DOHH2 (cell line): ENCODE measurements around the gene RGR.

Source experiments
- H3F3A ChIP-seq: fragments of 200-600 bp; sonication (generic), shearing (Covaris generic); 2 replicates; pipeline ENCODE4 v1.6.0; 2016; ENCODE audit warnings: antibody characterized with exemption, mild to moderate bottlenecking; ENCODE audit not compliant: control insufficient read depth, insufficient read depth
- H3K27ac ChIP-seq: fragments of 200-600 bp; sonication (generic); 2 replicates; pipeline ENCODE4 v1.5.1; 2014; ENCODE audit warnings: low read depth, mild to moderate bottlenecking, low read length, moderate library complexity
- H3K27me3 ChIP-seq: fragments of 200-600 bp; sonication (generic); 2 replicates; pipeline ENCODE4 v1.6.1; 2014; ENCODE audit warnings: mild to moderate bottlenecking, low read length, mixed read lengths; ENCODE audit not compliant: control insufficient read depth
- H3K36me3 ChIP-seq: fragments of 200-600 bp; sonication (generic); 2 replicates; pipeline ENCODE4 v1.6.1; 2014; ENCODE audit warnings: mild to moderate bottlenecking, low read length, moderate library complexity, mixed read lengths; ENCODE audit not compliant: control insufficient read depth
- H3K4me1 ChIP-seq: fragments of 200-600 bp; sonication (generic); 2 replicates; pipeline ENCODE4 v1.6.1; 2014; ENCODE audit warnings: mild to moderate bottlenecking, low read length, mixed read lengths; ENCODE audit not compliant: control insufficient read depth
- H3K4me2 ChIP-seq: fragments of 200-600 bp; sonication (generic); 2 replicates; pipeline ENCODE4 v1.6.0; 2014; ENCODE audit warnings: mild to moderate bottlenecking, low read length, moderate library complexity
- H3K4me3 ChIP-seq: fragments of 200-600 bp; sonication (generic); 2 replicates; pipeline ENCODE4 v1.5.1; 2014; ENCODE audit warnings: mild to moderate bottlenecking, low read length, mixed read lengths
- H3K79me2 ChIP-seq: fragments of 200-600 bp; sonication (generic); 2 replicates; pipeline ENCODE4 v1.6.1; 2014; ENCODE audit warnings: mild to moderate bottlenecking, low read length, mixed read lengths; ENCODE audit not compliant: control insufficient read depth
- H3K9me2 ChIP-seq: fragments of 200-600 bp; sonication (generic); replicated peaks from 2 replicates; pipeline ENCODE4 v1.6.1; 2014; ENCODE audit warnings: mild to moderate bottlenecking, low read length, mixed read lengths; ENCODE audit not compliant: control insufficient read depth
- H3K9me3 ChIP-seq: fragments of 200-600 bp; sonication (generic); 2 replicates; pipeline ENCODE4 v1.6.1; 2014; ENCODE audit warnings: antibody characterized with exemption, low read length, mixed read lengths; ENCODE audit not compliant: control insufficient read depth, insufficient read depth
- H4K20me1 ChIP-seq: fragments of 200-600 bp; sonication (generic); 2 replicates; pipeline ENCODE4 v1.6.0; 2014; ENCODE audit warnings: low read depth, mild to moderate bottlenecking, antibody characterized with exemption, low read length, moderate library complexity; ENCODE audit not compliant: control insufficient read depth, insufficient read depth
- EZH2phosphoT487 ChIP-seq: fragments of 200-600 bp; sonication (generic); IDR thresholded peaks from 2 replicates; pipeline ENCODE4 v1.6.1; 2017; ENCODE audit warnings: borderline replicate concordance, mild to moderate bottlenecking, antibody characterized with exemption, low read length, moderate library complexity, mixed read lengths
- TF ChIP-seq, protein P1 (sequence below): fragments of 200-600 bp; sonication (generic); IDR thresholded peaks from one replicate; pipeline ENCODE4 v1.5.1; 2014; ENCODE audit warnings: antibody characterized with exemption, mild to moderate bottlenecking, low read depth, low read length; ENCODE audit not compliant: poor library complexity, severe bottlenecking

Gene RGR

DNA sequence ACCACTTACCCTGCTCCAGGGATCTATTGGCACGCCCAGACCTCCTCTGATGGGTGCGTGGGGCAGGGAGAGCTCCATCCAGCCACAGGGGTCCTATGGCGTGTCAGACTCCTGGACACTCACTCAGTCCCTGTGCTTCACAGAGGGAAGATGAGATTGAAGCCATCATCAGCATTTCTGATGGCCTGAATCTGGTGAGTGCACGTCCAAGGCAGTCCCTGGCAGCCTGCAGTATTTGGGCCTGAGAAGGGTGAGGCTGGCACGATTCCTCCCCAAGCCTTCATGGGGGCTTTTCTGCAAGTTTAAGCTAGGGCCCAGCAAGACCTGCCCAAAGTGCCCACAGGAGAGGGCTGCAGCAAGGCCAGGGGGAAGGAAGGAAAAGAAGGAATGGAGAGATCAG is 47.2 kb upstream of the RGR start:
- Histone ChIP-seq H3K79me2 (no peaks in the 10 kb centered on the region), H3K4me1 (peaks cover 4% of the 10 kb centered on the region; the same call in 1 of the 2 replicates), H3K4me2 (no peak overlapping the region), H3K9me3 (no peaks in the 10 kb centered on the region), H3K9me2 (no peaks in the 10 kb centered on the region), H4K20me1 (no peaks in the 10 kb centered on the region), H3K27me3 (peaks cover 45% of the 10 kb centered on the region), H3K4me3 (no peak overlapping the region), H3F3A (no peaks in the 10 kb centered on the region), H3K36me3 (no peaks in the 10 kb centered on the region), H3K27ac (no peak overlapping the region)
- TF ChIP-seq, protein P1, sequence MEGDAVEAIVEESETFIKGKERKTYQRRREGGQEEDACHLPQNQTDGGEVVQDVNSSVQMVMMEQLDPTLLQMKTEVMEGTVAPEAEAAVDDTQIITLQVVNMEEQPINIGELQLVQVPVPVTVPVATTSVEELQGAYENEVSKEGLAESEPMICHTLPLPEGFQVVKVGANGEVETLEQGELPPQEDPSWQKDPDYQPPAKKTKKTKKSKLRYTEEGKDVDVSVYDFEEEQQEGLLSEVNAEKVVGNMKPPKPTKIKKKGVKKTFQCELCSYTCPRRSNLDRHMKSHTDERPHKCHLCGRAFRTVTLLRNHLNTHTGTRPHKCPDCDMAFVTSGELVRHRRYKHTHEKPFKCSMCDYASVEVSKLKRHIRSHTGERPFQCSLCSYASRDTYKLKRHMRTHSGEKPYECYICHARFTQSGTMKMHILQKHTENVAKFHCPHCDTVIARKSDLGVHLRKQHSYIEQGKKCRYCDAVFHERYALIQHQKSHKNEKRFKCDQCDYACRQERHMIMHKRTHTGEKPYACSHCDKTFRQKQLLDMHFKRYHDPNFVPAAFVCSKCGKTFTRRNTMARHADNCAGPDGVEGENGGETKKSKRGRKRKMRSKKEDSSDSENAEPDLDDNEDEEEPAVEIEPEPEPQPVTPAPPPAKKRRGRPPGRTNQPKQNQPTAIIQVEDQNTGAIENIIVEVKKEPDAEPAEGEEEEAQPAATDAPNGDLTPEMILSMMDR: no peak
- no peak for TF ChIP-seq EZH2phosphoT487

DNA sequence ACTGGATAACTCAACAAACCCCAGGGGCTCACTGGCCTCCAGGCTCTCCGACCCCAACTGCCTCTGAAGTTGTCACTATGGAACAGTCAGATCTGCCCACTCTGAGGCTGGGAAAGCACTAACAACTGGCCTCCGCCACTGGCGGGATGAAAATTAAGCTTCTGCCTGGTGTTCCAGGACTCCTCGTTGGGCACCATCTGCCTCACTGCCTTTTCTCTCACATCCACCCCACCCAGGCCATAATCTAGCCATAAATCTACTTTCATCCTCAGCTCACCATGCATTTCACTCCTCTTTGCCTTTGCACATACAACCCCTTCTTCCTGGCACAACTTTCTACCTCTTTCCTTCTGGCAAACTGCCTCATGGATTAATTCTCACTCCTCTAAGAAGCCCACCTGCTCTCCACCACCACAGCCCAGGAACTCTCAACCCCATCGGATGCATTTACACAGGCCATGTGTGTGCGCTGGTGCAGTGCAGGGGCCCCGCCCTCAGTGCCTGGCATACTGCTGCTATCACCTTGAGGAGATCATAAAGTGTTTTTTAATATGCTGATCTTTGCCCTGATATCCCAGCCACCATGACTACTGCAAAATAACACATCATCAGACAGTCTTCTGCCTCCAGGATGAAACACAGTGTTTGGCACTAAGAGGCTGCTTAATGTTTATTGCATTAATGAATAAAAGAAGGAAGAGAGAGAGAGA is 46.5 kb upstream of the RGR start:
- no peak for TF ChIP-seq EZH2phosphoT487
- TF ChIP-seq, protein P1: no peak
- no peaks in the 10 kb centered on the region for H4K20me1 ChIP-seq
- no peak overlapping the region for H3K4me3 ChIP-seq
- H3K9me2 ChIP-seq: no peaks in the 10 kb centered on the region
- H3K79me2 ChIP-seq: no peaks in the 10 kb centered on the region
- no peaks in the 10 kb centered on the region for H3F3A ChIP-seq
- H3K4me1 ChIP-seq: peaks cover 4% of the 10 kb centered on the region; the same call in 1 of the 2 replicates
- no peaks in the 10 kb centered on the region for H3K9me3 ChIP-seq
- H3K27me3 ChIP-seq: peaks cover 40% of the 10 kb centered on the region
- no peak overlapping the region for H3K27ac ChIP-seq
- H3K4me2 ChIP-seq: no peak overlapping the region
- H3K36me3 ChIP-seq: no peaks in the 10 kb centered on the region

DNA sequence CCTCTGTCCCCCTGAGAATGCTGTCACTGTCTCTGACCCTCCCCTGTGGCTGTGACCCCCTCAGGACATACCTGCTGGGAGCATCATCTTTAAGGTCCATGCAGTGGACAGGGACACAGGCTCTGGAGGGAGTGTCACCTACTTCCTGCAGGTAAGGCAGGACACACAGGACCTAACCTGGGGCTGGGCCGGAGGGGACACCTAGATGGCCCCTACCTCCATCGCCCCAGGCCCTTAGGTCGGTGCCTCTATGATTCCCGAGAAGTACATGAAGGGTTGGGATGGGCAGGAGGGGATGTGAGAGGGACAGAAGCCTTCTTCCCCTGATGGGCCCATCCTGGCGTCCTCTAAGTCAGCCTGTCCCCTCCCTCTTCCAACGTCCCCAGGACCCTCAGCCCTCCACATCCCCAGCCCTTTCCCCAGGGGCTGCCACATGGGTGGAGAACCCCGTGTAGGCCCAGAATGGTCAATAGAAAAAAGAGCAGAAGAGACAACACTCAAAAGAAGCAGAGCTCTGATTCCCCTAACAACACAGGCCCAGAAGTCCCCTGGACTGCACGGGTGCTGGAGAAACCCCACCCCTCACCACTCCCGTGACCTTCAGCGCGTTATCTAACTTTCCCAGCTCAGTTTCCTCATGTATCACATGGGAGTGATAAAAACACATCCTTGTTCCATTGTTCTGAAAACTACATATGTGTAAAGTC is 44.2 kb upstream of the RGR start:
- H3K9me2 ChIP-seq: no peaks in the 10 kb centered on the region
- H3K9me3 ChIP-seq: no peaks in the 10 kb centered on the region
- H4K20me1 ChIP-seq: no peaks in the 10 kb centered on the region
- no peaks in the 10 kb centered on the region for H3K36me3 ChIP-seq
- no peaks in the 10 kb centered on the region for H3F3A ChIP-seq
- H3K4me2 ChIP-seq: no peak overlapping the region
- H3K4me1 ChIP-seq: 0 out of 2 replicates have a peak, but pooled peaks cover 2% of the 10 kb centered on the region
- H3K27ac ChIP-seq: no peak overlapping the region
- H3K4me3 ChIP-seq: no peak overlapping the region
- no peak for TF ChIP-seq EZH2phosphoT487
- TF ChIP-seq, protein P1: no peak
- no peaks in the 10 kb centered on the region for H3K79me2 ChIP-seq
- H3K27me3 ChIP-seq: peaks cover 16% of the 10 kb centered on the region
